NCI-H2081 treated with DMSO at 0.1 percent for 48 hours (cell line): Measurements from ENCODE around the gene LRRC4C.

ENCODE experiments used
- DNase-seq: peaks from one replicate; lab custom pipeline; 2025; lab: John Stamatoyannopoulos, UW

LRRC4C gene

DNA sequence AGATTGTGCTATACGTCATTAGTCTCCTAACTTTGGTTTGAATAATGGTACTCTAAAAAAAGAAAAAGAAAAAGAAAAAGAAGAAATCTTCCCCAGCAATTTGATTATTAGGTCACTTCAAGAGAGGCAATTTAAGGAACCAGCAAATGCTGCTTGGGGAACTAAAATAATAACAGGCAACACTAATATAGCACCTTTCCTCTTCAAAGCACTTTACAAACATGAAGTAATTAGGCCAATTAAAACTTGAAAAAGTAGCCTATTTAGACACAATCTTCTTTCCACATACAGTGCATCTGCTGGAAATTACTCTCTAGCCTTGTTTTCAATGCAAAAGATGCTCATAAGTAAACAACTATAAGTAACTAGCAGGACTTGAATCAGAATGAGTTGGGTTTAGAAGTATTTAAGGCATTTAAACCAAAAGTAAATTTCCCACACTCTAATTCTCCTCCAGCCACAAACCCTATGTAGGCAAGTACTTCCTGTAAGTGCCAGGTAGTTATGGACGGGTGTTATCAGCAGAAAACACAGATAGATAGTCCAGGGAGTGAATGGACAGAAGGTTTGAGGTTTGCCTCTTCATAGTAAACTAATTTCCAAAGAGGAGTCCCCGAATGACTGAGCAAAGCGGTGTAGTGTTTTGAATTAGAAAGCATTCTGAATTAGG lies 44.5 kb downstream of the LRRC4C start:
- DNase-seq = no peak

DNA sequence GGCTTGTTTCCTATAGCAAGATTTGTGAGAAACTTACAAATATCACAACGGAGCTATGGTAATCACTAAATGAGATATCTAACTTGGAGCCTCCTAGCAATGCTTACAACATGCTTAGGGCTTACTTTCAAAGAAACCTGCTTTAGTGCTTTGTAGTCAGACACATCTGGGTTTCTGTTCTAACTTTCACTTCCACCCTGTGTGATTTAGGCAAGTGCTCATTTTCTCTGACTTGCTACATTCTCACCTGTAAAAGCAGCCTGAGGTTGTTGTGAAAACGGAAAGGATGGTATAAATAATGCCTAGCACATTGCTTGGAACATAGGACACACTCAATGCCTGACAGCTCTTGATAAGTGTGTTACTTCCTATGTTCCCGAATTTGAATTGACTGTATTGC lies 45.6 kb downstream of the LRRC4C start:
- no peak for DNase-seq

DNA sequence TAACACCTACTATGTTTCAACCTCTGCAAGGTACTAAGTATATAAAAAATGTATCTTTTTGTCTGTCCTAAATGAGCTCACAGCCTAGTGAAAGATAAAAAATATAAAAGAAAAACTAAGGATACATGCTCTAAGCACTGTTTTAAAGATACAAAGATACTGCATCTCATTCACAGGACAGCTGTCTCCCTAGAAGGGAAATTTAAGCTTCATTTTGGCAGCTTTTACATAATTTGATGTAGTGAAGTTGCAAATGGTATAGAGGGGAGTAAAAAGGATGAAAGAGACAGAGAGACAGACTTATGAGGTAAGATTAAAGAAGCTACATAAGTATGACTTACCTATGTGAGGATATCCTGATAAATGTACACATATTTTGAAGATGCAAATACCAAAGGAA lies 53.6 kb downstream of the LRRC4C start:
- no peak for DNase-seq

DNA sequence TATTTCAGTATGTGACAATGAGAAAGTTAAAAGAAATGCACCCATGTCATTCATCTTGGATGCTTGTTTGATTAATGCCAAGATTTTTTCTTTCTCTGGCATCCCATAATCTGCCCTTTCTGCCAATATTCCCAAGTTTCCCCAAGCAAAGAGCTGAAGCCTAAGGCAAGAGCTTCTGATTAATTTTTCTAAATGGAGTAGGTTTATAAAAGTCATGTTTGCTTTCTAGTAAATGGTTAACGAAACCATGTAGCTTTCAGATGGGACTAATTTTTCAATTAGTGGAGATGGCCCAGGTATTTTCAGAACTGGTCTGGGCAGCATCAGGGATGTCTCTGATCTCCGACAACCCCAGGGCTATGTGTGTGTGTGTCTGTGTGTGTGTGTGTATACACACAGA lies 55.3 kb downstream of the LRRC4C start:
- no peak for DNase-seq

DNA sequence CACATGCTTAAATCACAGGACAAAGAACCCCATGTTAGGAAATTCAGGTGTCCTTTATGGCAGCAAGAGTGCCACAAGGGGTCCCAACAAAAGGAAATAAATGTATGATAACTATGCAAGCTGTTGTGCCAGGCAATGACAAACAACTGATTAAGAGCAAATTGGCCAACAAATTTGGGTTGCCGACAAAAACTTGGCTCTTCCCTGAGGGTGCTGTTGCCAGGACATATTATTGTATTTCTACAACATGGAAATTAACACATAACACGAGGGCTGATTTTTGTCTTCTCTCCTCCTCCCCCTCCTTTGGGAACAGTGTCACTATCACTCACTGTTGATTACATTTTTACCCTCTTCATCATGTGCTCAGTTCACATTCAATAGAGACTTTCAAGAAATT lies 56.0 kb downstream of the LRRC4C start:
- peak; percentile 25 for DNase-seq

DNA sequence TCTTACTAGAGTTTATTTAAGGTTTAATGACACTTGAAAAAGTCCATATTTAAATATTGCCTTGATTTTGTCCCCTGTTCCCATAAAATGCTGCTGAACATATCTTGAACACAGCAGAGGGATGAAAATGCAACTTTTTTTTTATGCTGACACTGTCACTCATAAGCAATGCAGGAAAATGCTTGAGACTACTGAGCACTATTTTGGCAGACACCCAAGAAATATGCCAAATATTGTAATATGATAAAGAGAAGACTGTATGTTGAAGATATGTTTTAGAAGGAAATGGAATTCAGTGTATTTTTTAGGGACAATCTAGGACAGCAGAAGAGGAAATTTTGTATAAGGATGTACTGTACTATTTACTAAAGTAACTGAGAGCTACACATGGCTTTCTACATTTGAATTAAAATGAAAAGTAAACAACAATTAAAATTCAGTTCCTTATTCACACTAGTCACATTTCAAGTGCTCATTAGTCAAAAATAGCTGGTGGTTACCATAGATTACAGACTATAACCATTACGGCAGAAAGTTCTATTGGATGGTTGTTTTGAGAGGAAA lies 58.6 kb downstream of the LRRC4C start:
- no peak for DNase-seq

DNA sequence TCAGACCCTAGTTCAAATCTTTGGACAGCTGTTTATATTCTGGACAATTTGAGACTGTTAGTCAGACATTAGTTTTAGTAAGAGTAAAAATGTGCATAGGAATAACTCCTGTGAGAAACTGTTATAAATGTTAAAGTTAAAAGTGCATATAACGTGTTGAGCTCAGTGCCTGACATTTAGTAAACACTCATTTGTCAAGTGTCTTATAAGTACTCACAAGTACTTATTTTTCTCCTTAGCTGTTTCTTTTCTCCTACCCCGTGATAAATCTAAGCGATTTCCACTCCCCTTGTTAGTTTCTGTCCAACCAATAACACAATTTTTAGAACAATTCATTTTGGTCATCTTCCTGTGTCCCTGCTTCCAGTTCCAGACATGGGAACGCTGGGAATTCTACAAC lies 59.3 kb downstream of the LRRC4C start:
- DNase-seq = no peak

DNA sequence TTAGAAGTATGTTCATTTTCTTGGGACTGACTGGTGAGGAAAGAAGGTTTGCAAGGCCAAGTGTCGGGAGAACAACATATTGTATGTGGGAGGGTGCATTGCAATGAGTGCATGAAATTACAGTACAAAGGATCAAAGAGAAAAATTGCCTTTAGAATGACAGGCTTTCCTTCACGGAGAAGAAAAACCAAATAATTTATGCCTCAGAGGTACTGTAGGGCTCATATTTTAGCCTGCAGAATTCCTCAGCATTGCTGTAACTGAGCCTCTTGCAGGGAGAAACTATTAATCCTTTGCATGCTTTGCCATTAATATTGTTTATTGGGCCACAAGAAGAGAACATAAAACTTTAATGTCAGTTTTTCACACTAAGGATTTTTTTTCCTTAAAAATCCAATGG lies 60.1 kb downstream of the LRRC4C start:
- DNase-seq = no peak

DNA sequence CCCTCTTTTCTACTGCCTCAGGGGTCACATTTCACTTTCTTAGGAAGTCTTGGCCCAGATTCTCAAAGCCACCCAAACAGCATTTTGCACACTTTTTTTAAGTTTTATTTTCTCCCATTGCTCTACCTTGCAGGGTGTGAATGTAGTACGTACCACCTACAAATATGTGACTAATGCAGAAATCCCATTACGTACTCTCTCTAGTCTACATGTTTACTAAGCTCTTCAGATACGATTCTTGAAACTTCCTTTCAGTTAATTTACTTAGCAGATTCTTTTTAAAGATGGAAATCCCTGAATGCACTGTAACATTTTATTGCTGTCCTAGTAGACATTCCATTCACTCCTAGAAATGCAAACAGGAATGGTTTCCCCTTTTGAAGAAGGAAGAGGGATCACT lies 61.3 kb downstream of the LRRC4C start:
- DNase-seq = no peak

DNA sequence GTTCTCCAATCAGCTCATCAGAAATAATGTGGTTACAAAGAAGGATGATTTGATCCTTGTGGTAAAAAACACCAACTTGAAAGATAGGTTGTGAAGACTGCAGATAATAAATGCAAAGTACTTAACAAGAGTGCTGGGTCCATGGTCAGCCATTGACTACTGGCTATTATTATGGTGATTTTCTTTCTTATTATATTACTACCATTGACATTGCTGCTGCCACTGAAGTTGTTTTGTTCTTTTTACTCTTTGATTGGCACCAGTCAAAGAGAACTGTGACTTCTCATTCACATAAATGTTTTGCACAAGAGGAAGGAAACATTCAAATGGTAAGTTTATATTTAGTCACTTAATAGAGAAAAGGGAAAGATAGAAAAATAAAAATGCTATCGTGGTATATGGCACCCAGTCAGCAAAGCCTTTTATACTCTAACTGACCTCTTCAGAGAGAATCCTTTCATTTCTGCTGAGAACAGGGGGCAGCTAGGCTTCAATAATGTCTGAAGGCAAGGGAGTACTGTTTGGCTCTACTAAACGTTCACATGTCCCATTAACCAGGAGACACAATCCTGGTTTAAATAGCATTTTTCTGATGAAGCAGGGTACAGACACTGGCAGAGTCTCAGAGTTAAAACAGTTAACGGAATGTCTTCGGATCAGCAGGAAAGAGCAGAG lies 64.8 kb downstream of the LRRC4C start:
- DNase-seq = no peak

DNA sequence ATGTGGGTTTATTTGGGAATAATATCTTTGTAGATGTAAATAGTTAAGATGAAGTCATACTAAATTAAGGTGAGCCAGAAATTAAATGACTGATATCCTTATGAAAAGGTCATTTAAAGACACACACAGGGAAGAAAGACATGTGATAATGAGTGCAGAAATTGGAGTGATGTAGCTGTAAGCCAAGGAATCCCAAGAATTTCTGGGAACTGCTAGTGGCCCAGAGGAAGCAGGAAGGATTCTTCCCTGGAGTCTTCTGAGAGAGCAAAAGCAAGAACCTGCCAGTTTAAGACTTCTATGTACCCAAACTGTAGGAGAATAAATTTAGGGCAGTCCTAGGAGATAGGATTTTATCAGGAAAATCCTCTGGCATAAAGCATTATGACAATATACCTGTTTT lies 66.9 kb downstream of the LRRC4C start:
- no peak for DNase-seq

DNA sequence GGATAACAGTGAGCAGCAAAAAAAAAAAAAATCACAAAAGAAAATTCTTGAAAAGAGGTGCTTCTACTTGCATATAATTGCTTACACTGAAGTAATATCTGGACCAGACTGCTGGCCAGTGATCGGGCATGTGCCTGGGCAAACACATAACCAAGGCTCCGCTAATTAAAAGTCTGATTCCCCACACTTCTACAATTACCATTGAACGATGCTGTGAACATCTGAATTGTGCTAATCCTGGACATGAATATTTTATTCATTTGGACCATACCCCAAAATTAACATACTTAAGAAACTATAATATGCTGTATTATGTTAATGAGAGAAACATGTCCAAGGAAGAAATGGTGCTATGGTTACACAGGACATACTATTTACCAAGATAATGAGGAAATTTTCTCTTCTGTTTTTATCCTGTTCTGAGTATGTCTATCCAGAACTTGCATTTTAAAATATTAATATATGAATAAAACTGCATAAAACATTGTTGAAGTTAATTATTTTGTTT lies 69.8 kb downstream of the LRRC4C start:
- no peak for DNase-seq

DNA sequence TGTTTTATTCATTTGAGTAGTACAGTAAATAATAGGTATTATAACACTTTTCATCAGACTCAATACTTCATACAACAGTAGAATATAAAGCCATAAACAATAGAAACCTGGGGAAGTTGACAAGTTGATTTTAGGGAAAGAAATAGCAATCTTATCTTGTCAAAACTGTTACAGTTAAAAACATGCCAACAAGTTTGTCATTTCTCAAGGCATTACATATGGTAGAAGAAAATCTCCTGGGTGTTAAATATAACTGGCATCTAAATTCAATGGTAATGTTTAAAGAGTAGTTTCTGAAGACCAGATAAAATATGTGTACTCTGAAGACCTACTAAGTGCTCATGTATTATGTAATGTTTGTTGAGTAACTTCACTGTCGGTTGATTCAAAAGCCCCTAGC lies 75.1 kb downstream of the LRRC4C start:
- no peak for DNase-seq

DNA sequence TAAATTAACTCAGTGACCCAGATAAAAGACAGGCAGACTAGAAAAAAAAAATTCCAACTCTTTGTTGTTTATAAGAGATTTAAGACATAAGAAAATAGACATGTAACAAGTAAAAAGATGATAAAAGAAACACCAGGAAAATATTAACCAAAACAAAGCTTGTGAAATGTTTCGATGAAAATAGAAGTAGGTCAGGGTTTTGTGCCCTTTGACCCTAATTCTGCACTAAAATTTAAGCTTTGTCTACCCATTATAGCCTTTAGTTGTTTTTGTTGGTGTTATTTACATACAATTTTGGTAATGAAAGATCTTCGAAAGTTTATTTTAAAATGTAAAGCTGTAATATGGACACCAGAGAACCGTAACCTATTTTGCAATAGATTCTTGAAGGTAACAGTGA lies 75.7 kb downstream of the LRRC4C start:
- DNase-seq = no peak

DNA sequence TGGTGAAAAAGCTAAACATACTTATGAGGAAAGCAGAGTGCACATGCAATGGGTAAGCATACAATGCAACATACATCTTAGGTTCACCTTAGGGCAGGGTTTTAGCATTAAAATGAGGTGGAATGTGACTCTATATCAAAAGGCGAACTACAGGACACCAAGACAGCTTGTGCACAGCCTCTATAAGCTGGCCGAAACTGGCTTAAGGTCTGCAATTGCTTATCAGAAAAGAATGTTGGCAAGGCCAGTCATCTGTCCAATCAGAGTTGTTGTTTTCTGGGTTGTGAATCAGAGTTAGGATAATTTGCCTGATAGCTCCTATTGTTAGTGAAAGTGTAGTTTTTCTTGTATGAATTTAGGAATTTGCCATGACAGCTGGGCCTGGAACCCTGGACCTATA lies 76.5 kb downstream of the LRRC4C start:
- no peak for DNase-seq

DNA sequence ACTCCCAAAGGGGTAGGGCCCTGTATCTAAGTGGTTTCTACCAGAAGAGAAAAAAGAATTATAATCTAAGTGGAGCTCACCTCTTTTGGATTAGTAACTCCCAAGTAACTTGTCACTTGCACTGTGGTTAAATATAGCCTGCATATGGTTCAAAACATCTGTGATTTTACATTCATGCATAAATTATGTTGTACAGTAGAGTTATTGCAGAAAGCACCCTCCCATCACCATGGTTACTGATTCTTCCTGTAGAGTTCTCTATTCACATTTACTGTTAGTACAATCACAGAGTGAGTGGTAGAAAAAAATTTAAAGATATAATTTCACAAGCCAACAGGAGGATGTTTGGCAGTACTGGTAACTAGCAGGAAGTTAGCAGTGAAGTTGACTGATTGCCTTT lies 80.4 kb downstream of the LRRC4C start:
- DNase-seq = no peak

DNA sequence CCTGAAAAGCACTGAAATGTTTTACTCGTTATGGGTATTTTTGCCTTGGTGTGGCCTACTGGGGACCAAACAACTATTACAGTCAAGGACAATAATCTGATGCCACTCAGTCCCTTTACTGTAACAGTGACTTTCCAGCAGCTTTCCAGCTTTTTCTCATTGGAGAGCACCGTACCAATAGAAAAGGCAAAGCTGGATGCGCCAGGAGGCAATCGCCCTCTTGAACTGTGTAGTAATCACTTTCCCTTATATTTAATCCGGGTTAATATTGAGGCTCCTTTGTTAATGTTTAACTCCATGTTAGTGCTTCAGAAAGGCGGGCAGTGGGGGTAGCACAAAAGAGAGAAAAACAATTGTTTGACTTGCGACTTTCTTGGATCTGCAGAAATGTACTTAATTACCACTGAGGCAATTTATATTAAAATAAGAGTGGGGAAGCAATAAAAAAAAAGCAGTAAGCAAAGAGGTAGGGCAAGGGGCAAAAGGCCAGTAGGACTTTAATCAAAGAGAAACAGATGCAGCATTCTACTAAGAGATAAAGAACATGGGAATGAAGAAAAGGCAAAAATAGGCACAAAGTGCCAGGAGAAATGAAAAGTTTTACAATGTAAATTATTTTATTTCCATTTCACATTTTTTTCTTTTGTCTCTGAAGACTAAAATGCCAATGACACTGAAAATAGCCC lies 81.6 kb downstream of the LRRC4C start:
- DNase-seq = no peak

DNA sequence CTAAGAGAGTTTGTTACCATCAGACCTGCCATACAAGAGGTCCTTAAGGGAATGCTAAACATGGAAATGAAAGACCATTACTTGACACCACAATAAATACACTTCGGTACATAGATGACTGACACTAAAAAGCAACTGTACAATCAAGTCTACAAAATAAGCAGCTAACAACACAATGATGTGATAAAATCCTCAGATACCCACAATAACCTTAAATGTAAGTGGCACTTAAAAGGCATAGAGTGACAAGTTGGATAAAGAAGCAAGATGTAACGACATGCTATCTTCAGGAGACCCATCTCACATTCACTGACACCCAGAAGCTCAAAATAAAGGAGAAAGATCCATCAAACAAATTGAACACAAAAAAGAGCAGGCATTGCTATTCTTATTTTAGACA lies 107.6 kb downstream of the LRRC4C start:
- DNase-seq = no peak

DNA sequence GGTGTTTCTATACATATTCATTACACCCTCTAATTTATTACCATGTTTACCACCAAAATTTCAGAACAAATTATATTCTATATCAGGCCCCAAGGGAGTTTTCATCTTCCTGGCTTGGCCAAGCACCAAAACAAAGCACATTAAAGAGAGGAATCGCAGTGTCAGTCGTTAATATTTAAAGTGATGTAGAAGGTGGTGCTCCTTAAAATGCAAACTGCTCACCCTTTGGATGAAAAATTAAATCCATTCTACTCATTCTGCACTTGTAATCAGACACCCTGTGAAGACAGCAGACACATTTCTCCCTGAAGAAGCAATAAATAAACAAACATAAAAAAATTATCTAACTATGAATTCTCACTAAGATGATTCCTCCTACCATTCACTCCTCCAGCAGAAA lies 113.4 kb downstream of the LRRC4C start:
- DNase-seq = no peak

DNA sequence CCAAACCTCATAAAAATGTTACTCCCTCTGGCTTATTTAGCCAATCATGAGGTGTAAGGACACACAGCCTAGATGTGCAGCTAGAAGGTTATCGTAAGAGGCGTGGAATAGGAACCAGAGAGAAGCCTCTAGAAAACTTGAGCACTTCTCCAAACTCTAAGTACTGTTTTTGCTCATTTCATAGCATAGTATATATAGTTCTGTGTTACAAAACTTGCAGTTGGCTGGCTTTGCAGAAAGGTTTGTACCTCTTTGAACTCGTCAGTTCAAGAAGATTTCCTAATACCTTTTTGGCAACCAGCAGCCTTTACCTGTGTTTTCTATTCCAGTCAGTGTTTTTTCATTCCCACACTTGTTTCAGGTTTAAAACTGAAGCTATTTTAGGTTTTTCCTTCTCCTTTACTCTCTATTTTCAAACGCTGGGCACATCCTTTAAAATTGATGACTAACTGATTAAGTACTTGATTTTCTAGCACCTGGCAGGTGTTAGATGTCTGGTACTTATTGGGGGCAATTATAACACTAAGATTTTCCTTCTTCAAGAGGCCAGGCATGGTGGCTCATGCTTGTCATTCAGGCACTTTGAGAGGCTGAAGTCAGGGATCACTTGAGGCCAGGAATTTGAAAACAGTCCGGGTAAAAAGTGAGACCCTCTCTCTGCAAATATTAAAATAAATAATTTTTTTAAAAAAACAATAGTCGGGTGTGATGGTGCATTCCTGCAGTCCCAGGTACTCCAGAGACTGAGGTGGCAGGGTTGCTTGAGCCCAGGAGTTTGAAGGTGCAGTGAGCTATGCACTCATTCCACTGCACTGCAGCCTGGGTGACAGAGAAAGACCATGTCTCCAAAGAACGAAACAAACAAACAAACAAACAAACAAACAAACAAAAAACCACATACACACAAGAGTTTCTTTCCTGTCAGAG lies 125.2 kb downstream of the LRRC4C start:
- DNase-seq = no peak

DNA sequence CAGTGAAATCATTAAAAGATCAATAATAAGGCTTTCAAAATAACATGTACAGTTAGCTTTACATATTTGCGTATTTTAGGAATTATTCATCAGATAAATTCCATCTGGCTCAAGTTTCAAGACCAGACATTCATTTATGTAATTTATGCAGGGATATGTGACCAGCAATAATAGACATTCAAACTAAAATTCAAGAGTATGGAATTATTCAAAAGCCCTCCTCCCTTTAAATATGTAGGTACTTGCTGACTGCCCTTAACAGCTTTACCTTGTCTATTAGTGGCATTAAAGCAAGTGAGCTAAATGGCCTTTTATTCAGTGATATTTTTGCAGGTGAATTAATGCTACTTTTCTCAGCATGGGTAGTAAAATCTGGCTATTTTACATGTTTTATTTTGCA lies 126.1 kb downstream of the LRRC4C start:
- no peak for DNase-seq

DNA sequence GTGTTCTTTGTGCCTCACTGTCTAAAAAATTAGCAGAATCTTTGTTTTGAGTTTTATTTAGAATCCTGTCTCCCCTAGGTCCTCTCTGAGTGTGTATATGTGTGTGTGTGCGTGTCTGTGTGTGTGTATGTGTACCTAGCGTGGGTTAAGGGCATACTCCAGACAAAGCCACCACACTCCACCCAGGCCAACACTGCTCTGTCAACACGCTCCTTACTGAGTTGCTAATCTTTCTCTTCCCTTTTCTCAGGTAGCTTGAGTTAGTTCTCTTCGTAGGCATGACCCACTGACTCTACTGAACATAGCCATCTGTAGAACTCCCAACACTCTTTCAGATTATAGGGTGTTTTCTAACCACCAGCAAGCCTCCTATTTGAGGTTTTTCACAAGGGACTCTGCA lies 131.1 kb downstream of the LRRC4C start:
- no peak for DNase-seq
